Kidney glomerular epithelial cell (primary cell): ENCODE results near the gene TBX10.
"Not testable (repeated sequence)": the region's sequence is repeated elsewhere in the genome, so short reads cannot be mapped to it uniquely, and the experiment has no call there.

Experiments used
- DNase-seq: peaks from one replicate; lab custom pipeline; 2025; lab: John Stamatoyannopoulos, UW

Gene TBX10

DNA sequence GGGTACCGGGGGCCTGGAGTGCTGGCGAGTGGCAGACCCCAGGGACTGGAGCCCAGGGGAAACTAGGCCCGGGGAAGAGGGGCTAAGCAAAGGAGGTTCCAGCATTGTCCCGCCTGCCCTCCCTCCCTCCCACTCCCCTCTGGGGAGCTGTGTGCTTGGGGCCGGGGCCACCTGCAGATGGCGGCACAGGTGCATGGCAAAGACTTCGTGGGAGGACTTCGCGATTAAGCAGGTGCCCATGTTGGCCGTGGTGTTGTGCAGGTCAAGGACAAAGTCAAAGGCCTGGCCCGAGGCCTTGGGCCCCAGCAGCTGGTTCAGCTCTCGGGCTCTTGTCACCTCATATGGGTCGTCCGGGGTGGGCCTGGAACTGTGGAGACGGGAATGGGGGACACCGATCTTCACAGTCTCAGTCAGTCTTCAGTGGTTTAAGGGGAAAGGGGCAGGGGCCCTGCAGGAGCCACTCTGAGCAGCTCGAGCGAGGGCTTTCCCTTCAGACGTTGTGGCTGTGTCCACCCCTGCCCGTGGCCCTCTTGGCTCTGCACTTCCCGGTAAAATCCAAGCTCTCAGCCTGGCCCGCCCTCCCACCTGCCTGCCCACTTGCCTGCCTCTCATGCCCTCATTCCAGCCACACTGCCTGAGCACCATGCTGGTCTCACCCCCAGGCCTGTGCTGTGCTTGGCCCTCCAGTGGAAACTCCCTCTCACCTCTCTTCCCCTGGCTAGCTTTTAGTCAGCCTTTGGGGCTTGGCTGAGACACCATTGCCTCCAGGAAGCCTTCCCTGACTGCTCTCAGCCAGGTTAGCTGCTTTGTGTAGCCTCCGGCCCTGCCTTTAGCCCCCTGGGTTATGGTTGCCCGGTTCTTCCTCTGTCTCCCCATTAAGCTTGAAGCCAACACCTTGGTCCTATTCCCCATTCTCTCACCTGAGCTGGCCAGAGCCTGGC, 6.2 kb upstream of the TBX10 start:
- no peak for DNase-seq

DNA sequence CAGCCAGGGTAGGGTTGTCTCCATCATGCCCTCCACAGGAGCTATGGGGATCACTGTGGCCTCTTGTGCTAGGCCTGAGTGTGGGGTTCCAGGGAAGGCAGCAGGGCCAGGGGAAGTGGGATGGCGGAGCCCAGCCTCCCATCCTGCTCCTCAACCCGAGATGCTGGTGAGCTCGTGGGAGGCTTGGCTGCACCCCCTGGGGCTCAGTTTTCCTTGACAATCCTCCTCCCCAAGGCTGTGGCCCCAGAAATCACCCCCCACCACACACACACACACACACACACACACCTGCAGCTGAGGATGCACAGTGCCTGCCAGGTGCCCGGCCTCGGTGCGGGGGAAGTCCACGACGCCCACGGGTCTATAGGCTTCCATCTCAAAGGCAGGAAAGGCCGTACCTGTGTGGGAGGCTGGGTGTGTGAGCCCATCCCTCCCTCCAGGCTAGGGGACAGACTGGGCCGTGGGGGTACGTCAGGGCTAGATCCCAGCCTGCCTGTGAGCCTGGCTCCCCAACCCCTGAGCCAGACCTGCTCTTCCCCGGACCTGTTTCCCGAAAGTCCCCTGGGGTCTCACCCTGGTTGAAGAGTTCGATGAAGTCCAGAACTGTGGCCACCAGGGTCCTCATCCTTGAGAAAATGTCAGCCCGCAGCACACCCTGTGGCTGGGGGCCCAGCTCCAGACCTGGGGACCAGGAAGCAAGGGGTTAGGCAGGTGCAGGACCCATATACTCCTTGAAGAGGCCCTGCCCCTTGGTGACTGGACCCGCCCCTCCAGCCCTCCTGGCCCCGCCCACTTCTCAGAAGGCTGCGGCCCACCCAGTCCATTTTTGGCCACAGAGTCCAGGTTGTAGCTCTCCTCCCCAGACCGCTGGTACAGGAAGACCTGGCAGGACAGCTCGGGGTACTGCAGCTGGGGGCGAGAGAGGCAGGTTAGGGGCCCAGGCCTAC, 5.2 kb upstream of the TBX10 start:
- no peak for DNase-seq

- no peak for DNase-seq
These were observed 4.5 kb upstream of the TBX10 start for GRCh38 chr11:67644042-67644441.

- no peak for DNase-seq
These were observed 2.9 kb upstream of the TBX10 start for GRCh38 chr11:67642173-67643120.

DNA sequence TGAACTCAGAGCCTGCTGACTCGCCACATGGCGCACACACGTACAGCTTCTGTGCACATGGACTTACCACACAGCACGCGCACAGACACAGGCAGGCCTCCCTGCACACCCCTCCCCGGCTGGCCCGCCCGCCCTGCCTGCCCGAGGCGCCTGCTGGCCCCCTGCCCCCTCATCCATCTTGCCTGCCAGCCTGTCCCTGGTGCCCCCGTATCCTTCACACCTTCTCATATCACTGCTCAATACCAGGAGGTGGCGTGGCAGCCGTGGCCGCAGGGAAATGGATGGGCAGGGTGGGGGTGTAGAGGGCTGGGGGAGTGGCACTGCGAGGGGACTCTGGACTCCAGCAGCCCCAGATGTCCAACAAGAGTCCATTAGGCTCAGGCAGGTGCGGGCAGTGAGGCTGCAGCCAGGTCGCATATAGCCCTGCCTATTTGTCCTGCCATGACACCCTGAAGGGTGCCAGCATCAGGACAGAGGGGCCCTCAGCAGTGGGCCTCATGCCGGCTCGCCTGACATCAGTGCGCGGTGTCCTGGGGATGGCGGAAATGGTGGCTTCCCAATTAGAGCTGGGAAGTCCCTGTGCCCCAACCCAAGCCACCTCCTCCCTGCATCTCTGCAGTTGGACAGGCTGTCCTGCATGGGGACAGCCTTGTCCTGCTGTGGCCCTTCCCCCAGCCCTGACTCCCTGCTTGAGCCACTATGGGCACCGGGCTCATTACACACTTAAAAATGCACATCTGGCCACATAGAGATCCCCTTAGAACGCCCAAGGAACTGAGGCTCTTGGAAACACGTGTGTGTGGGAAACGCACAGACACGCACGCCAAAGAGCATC, 2.0 kb upstream of the TBX10 start:
- DNase-seq, result no peak

- no peak for DNase-seq
These were observed 1.3 kb upstream of the TBX10 start for GRCh38 chr11:67640758-67641337.

GRCh38 chr11:67640021-67640757, 626 bp upstream of the TBX10 start:
- peak; percentile 27 for DNase-seq

- DNase-seq, result no peak
These were observed 777 bp downstream of the TBX10 start for GRCh38 chr11:67638535-67639437.

DNA sequence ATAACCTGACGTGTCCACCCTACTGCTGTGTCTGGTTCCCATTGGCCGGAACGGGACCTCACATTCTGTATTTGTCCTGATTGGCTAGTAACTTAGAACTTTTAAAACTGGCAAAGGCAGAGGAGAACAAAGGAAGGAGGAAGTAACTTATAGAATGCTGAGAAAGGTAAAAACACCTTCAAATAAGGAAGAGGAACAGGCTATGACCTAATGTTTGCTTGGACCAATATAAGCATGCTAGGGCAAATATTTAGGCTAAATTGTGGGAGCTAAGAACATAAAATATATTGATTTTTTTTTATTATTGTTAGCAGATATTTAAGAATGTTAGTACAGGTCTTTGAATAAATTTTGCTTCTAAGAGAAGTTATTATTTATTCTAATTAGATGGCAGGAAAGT, 2.1 kb downstream of the TBX10 start:
- not testable (repeated sequence) for DNase-seq

DNA sequence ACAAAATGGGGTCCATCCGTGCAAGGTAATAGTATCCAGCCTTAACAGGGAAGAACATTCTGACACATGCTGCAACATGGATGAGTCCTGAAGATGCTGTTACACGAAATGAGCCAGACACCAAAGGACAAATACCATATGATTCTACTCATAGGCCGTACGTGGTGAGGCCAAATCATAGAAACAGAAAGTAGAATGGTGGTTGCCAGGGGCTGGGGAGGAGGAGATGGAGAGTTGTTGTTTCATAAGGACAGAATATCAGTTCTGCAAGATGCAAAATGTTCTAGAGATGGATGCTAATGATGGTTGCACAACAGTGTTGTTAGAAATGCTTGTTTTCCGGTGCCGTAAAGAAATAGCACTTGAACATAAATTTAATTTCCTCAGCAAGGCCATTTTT, 2.6 kb downstream of the TBX10 start:
- DNase-seq, result no peak

- DNase-seq, result no peak
These were observed 4.4 kb downstream of the TBX10 start for GRCh38 chr11:67635231-67635521.

DNA sequence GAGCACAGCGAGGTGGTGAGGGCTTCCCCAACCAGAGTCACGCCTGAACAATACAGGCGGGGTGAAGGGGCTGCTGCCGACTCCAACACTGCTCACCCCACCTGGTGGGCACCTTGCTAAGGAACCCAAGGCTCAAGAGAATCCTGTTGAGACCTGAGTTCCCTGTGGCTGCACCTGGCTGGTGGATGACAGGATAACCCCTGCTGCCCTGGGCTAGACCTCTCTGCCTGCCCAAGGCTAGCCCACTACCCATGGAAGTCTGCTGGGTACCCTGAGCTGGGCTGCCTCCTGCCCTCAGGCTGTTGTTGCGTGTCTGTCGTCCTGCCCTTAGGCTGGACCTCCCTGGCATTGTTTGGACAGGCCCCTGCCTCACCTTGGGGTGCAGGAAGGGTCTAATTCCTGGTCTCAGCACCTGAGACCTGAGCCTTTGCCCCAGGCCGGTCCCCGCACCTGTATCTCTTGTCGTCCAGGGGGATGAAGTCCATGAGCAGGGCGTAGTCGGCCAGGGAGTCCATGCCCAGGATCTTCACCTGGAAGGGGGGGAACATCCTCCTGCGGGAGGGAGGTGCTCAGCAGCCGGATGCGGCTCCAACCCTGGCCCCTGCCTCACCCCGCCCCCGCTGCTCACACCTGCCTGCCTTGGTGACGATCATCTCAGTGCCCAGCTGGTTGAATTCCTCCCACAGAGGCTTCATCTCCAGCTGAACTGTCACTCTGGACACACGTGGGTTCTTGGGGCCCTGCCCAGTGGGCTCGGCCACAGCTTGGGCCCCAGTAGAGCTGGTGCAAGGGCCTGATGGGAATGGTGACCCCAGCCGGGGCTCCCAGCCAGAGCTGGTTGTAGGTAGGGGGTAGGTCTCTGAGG, 5.0 kb downstream of the TBX10 start:
- DNase-seq, result no peak

DNA sequence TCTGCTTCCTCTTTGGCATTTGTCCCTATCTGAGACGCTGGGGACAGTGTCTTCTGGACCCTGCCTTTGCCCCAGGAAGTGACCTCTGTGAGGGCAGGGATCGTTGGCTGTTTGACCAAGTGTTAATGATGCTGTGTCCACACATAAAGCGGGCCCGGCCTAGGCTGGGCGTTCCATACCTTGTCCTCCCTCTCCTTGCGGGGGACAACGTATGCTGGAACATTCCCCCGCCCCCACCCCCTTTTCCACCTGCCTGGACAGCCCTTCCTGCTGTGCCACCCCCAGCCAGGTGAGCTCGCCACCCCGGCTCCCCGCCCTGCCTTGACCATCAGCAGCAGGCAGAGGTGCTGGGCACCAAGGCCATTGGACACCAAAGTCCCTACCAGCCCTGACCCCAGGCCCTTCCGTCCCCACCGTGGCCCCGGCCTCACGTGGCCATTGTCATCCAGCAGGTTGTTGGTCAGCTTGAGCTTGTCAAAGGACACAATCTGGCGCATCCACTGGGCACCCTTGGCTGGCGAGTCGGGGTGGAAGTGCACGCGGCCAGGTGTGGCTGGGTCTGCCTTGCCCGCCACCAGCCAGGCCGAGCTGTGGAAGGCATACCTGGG, 5.7 kb downstream of the TBX10 start:
- no peak for DNase-seq

GRCh38 chr11:67632982-67633755, 6.4 kb downstream of the TBX10 start:
- no peak for DNase-seq

GRCh38 chr11:67632175-67632981, 7.2 kb downstream of the TBX10 start:
- DNase-seq, result no peak

GRCh38 chr11:67631853-67632174, 7.7 kb downstream of the TBX10 start:
- no peak for DNase-seq
